Stimulated activated CD8-positive, alpha-beta memory T cell treated with anti-CD3 and anti-CD28 coated beads, Interleukin-12 subunit alpha, Interleukin-12 subunit beta, amount 100 ng/mL, for 24 hours (primary cell): ENCODE data around the gene GOLT1A.
"Not testable (repeated sequence)": the region's sequence is repeated elsewhere in the genome, so short reads cannot be mapped to it uniquely, and the experiment has no call there.

Experiments used
- DNase-seq: peaks from one replicate; pipeline ENCODE4 v3.0.0-alpha.2; 2020; ENCODE audit errors: extremely low read depth

The GOLT1A gene

DNA sequence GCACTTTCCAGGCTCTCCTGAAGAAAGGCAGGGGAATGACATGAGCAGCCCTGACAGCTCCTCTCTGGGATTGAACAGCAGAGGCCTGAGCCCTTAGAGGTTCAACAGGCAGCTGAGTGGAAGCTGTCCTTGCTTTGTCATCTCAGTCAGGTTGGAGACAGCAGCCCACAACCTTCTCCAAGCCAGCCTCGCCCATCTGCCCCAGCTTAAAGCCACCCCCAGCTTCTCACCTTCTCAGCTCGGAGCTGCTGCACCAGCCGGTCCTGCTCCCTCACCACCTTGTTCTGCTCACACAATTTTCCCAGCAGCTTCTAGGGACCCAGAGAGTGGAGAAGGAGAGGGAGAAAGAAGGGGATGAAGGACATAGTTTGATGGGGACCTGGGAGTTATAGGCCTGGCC, 35.2 kb upstream of the GOLT1A start:
- no peak for DNase-seq

- DNase-seq = no peak
Observed at GRCh38 chr1:204246876-204247275, 33.1 kb upstream of the GOLT1A start.

DNA sequence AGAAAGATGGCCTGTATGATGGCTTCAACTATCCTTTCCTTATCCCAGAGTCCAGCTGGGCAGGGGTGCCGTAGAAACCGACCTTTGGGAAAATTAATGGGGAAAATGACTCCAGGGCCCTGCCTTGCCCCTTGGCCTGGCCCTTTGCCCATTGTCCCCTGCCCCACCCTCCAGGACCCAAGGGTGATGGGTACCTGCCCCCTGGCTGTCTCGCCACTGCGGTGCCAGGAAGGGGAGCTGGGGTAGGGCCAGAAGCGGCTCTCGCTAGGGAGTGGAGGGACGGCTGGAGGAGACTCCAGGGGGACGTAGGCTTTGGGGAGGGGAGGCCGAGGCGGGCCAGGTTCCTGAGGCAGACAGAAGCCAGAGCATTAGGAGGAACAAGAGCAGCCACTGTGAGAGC, 29.1 kb upstream of the GOLT1A start:
- DNase-seq = no peak

GRCh38 chr1:204241914-204242313, 28.1 kb upstream of the GOLT1A start:
- DNase-seq = no peak

GRCh38 chr1:204241050-204241449, 27.3 kb upstream of the GOLT1A start:
- no peak for DNase-seq

DNA sequence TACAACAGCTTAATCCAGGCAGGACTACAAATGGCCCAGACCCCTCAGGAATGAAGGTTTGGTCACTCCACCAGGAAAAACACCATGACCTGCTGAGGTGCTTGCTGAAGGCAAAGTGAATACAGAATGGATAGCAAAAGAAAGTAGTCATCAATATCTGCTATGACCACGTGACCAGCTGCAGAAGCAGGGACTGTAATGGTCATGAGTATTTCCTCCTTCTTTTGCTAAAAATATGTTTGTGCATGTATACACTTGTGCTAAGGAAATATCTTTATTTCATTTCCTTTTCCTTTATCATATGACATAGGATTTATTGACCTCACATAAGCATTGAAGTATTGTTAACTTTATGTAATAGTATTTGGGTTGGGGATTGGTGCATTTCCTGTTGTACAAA, 26.4 kb upstream of the GOLT1A start:
- DNase-seq = no peak

GRCh38 chr1:204239401-204239800, 25.6 kb upstream of the GOLT1A start:
- DNase-seq = not testable (repeated sequence)

GRCh38 chr1:204238520-204238919, 24.7 kb upstream of the GOLT1A start:
- not testable (repeated sequence) for DNase-seq

GRCh38 chr1:204237515-204237914, 23.7 kb upstream of the GOLT1A start:
- not testable (repeated sequence) for DNase-seq

- no peak for DNase-seq
Observed at GRCh38 chr1:204232526-204232925, 18.7 kb upstream of the GOLT1A start.

DNA sequence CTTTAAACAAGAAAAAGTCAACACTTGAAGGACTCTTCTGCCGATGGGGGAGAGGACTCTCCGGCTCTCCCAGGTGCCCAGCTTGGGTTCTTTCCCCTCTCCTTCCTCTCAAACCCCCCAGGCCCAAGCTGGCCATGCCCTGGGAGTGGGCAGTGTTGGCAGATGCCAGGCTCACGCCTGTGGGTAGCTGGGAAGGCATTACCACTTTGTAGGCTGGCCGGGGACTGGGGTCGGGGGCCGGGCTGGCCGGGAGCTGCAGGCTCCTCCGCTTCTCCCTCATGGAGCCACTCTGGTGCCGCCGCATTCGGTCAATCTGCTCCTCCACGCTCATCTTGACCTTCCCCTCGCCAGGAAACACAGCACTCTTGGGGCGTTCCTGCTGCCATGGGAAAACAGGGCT, 16.4 kb upstream of the GOLT1A start:
- no peak for DNase-seq

GRCh38 chr1:204228896-204229295, 15.1 kb upstream of the GOLT1A start:
- no peak for DNase-seq

DNA sequence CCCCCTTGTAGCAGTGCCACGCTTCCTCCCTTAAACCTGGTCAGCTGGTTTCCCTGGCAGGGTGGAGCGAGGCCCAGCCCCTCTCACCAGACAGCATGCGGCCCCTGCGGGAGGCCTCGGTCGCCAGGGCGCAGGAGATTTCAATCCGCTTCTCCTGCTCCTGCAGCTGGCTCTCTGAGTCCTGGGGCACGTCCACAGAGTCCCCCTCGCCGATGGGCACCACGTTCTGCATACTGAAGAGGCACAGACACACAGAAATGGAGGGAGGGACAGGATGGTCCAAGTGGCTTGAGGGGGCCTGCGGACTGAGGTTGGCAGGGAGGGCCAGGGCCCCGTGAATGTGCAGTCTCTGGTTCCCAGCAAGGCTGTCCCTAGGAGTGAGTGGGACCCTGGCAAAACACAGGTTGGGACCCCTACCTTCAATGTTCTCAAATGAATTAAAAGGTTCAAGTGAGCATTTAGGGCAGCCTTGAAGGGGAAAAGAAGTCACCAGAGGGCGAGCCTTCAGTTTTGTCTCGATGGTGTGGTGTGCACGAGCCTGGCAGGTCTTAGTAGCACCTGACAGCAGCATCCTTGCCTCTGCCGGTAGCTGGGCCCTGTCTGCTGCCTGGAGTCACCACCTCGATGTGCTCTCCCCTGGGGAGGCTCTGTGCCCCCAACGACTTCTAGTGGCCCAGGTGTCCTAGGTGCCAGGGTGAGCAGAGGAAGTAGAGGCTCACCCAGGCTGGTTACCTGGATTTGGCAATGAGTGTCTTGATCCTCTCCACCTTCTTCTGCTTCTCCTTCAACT, 14.4 kb upstream of the GOLT1A start:
- no peak for DNase-seq

DNA sequence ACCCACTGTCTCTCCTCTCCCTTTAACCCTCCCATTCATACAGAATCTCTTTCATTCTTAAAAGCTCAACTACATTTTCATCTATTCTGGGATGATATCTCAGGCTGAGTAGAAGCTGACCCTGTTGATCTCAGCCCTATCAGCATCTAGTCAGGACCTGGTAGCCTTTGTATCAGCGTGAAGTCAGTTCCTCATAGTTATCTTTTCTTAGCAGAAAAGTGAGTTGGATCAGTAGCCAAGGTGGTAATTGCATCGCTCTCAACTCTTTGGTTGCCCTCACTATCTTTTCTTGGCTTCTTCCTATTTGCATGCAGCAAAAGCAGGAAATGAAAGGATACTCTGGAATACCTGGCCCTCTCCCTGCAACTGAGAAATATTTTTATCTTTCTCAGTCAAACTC, 13.6 kb upstream of the GOLT1A start:
- no peak for DNase-seq

- DNase-seq = no peak
Observed at GRCh38 chr1:204225841-204226735, 12.3 kb upstream of the GOLT1A start.

GRCh38 chr1:204224655-204225054, 10.9 kb upstream of the GOLT1A start:
- no peak for DNase-seq

DNA sequence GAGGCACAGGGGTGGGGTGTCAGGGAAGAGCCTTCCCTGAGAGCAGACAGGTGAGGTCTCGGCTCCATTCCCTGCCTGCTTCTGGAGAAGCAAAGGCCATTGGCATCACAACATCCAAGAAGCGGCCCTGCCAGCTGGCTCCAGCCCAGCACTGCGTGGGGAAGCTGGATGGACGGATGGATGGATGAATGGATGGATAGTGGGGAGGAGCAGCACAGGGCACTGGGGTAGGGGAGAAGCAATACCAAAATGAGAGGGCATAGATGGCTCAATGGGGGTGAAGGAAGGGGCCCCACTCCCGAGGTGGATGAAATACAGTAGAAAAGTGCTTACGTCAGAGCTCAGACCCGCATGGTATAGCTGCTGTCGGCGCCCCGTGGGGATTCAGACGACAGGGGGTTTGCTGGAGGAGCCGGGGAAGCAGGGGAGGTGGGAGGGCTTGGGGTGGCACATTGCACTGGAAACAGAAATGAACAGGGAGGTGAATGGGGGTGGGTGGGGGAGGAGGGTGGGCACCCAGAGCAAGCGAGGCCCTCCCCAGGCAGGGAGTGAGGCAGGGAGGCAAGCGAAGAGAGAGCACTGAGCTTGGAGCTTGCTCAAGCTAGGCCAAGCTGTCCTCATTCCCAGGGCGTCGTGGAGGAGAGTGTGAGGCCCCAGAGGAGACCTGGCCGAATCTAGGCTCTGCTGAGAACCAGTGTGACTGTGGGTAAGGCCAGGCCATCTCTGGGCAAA, 9.5 kb upstream of the GOLT1A start:
- no peak for DNase-seq

GRCh38 chr1:204222764-204223055, 8.9 kb upstream of the GOLT1A start:
- DNase-seq = no peak

- DNase-seq = no peak
Observed at GRCh38 chr1:204222006-204222763, 8.4 kb upstream of the GOLT1A start.

DNA sequence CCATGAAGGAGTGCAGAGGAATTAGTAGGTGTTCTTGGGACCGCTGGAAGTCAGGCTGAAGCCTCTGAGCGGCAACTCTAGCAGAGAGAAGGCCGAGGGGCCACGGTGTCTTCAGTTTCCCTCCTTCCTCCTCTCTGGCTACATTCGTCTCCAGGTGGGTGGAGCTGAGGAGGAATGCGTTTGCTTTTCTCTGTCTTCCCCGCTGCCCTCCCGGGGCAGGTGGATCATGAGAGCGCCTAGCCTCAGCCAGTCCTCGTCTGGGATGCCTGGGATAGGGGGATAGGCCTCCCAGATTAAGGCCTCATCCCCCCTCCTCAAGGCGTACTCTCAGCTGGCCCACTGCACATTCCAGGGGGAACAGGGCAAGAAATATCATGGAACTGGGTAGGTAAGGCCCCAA, 7.5 kb upstream of the GOLT1A start:
- DNase-seq = no peak

DNA sequence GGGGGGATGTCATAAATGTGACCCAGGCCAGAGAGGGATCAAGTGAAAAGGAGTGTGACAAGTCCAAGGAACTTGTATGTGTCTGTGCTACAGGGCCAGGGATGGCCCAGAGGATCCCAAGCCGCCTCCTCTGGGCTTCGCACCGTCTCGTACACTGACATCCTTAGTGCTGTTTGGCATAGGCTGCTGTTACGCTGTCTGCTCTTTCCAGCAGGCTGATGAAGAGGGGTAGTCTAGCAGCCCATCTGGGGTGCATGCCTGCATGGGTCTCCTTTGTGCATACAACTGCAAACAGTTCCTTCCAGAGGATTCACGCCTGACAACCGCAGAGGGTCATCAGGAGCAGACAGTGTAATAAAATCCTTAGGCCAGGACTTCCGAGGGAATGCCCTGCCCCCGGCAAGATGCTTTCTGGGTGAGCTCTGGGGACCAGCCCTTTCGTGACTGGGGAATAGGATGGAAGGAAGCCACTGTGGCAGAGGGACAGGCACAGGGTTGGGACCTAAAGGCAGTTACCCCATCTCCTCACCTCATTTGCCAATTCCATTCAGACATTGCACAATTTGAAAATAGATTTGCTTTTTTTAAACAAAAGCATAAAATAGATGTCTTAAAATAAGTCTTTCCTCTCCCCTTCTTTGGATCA, 6.3 kb upstream of the GOLT1A start:
- DNase-seq = no peak
